PC-9 (cell line): ENCODE results near the gene ERI3.

Experiments
- CTCF ChIP-seq: fragments of 200-600 bp; sonication (generic); conservative IDR thresholded peaks from 2 replicates; pipeline ENCODE4 v1.6.1; 2017; ENCODE audit warnings: mixed run types, antibody characterized with exemption, mild to moderate bottlenecking, moderate library complexity
- EZH2 ChIP-seq: fragments of 200-600 bp; sonication (generic); IDR thresholded peaks from 2 replicates; pipeline ENCODE4 v1.8.0; 2017; ENCODE audit warnings: antibody characterized with exemption, low read depth

GRCh38 chr1:44267438-44267837 lies 87.6 kb downstream of the ERI3 start:
- TF ChIP-seq CTCF (no peak), EZH2 (no peak)
